Measurements from ENCODE around the gene SLC41A3.

GRCh38 chr3:126125781-126126251 lies 41.9 kb upstream of the SLC41A3 start:
- TF ChIP-seq CTCF (conservative IDR thresholded peaks at IDR 0.05) (no peak), ZFX (IDR thresholded peaks at IDR 0.05) (no peak)

All from C4-2B (cell line).